Posterior vena cava (tissue), 2 donors: Measurements from ENCODE around the gene ANK2. TPM values are rescaled to one million over a fixed set of nuclear protein-coding genes. Genes with fewer than 3 reads are reported as not detected.

Source experiments
- DNase-seq: peaks from one replicate; pipeline ENCODE4 v3.0.0-alpha.2; 2020; ENCODE audit warnings: low spot score
- intact Hi-C, 2 donors: fragments of 100-400 bp; cut with DNase I; formaldehyde crosslinking; loops; one replicate each; pipeline versions ENCODE4 v1.14.1 to v1.14.2; 2022 to 2023
- microRNA-seq, 2 donors: library from miRNA; unstranded; fragments of <30 nt; microRNA quantifications; one replicate each; pipeline ENCODE4 v1.2.0, GENCODE V29; 2020 to 2021; ENCODE audit warnings: borderline microRNAs expressed in 2 of 2
- total RNA-seq, 2 donors: library from RNA; stranded (reverse); fragmentation: NEBNext Ultra II Directional; extraction: Animal tissue kit (Norgen Biotek cat#: 25700); gene quantifications; one replicate each; pipeline ENCODE4 v1.2.1, GENCODE V29; 2021
- donor health status: DM: yes; HTN: yes; CAD: no.
- donor health status: DM: yes; HTN: yes; CAD: no.

Gene ANK2
- total RNA-seq, 2 donors from 2014 or later: 161 to 163 TPM

DNA sequence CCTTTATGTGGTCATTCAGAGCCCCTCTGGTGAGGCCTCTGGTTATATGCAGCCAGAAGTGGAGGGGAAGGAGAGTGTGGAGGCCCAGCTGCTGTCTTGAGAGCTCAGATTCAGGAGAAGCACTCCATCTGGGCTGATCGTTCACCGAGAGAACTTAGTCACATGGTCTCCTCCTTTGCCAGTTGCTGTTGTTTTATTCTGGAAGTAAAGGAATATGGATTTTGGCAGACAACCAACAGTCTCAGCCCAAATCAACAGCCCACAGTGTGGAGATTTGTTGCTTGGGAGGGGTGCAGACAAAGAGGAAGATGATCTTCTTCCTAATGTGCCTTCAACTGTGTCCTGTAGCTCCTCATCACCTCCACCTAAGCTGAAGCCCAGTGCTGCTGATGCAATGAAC lies 355.4 kb downstream of the ANK2 start:
- intact Hi-C loops: loop anchor here in 1 of 2 donors (10.0 kb wide), 1 partner anchor 290 kb away; no protein-coding TSS in a partner anchor
- no peak for DNase-seq

DNA sequence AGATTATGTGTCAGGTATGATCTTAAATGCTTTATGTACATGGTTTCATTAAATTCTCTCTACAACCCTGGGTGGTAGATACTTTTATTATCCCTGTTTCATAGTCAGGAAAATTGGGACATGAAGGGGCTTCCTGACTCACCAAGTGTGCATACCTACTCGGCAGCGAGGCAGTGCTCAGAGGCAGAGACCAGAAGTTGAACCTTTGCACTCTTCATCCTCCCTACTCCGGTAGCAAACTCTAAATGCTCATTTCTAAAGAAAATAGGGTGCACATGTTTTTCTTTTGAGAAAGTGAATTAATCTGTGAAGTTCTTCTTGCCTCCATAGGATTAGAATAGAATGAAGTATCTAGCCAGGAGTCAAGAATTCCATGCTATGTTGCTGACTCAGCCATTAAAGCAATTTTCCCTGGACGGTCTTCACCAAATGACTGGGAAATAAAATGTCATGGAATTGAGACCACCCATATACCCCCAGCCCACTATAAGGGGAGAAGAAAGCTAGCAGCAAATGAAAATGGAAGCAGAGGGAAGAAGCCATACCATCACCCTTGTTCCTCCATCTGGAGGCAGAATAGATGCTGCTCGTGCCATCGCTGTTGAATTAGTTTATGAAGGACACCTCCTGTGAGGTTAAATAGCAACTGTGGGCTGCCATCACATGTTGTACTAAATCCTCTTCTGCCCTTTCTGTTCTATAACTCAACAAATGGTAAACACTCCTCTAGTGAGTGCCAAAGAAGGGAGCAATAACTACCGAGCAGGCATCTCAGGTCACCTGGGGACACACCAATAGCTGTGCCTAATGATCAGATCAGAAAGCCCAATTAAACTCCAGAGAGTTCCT lies 356.6 kb downstream of the ANK2 start:
- no peak for DNase-seq

DNA sequence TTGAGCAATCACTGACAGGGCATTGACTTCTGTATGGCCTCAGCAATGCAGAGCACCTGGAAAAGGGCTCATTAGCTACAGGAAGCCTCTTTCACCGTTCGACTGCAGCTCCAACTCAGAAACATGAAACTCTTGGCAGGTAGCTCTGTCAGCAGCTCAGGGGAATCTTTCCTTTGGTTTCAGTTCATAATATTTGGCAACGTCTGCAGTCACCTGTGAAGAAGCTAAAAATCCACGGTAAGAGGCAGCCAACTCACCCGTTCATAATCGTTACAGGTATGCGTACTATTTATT lies 357.2 kb downstream of the ANK2 start:
- intact Hi-C loops: loop anchor here in 1 of 2 donors (10.0 kb wide), 1 partner anchor 288 kb away; no protein-coding TSS in a partner anchor
- DNase-seq: no peak

More for the DNA sequence above, 356.6 kb downstream of the ANK2 start:
- intact Hi-C loops: loop anchor here in 1 of 2 donors (10.0 kb wide), 1 partner anchor 289 kb away; no protein-coding TSS in a partner anchor

DNA sequence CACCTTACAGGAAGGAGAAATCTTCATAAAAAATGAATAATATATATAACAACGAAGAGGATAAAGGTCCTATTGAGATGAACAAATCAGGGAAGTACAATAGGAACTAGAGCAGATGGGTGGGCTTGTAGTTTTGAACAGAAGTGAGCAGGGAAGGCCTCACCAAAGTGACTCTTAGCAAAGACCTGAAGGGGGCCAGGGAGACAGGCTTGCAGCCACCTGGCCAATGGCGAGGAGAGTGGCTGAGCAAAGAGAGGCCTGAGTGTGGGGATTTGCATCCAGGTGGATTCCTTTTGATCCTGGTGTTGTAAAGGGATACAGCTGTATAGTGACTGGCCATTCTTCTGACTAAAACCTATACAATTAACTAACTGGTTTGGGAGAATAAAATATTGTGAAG lies 358.0 kb downstream of the ANK2 start:
- intact Hi-C loops: loop anchor here in 1 of 2 donors (10.0 kb wide), 1 partner anchor 287 kb away; no protein-coding TSS in a partner anchor
- DNase-seq: no peak

DNA sequence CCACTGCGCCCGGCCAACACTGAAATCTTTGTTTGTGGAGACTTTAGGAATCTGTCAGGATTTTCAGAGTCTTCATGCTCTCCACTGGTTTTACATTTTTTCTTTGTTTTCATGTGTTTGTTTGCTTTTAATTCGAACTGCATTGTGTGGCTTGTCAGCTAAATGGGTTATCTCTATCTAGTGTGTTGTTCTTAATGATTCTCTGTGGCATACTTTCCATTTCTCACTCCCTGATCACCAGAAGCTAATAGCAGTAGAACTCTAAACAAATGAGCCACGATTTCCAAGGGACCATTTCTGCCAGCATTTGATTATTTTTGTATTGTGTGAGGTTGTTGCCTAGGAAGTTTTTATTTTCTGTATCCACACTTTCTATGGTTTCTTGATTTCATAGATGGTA lies 359.7 kb downstream of the ANK2 start:
- no peak for DNase-seq
- intact Hi-C loops: loop anchor here in 1 of 2 donors (10.0 kb wide), 1 partner anchor 286 kb away; no protein-coding TSS in a partner anchor

DNA sequence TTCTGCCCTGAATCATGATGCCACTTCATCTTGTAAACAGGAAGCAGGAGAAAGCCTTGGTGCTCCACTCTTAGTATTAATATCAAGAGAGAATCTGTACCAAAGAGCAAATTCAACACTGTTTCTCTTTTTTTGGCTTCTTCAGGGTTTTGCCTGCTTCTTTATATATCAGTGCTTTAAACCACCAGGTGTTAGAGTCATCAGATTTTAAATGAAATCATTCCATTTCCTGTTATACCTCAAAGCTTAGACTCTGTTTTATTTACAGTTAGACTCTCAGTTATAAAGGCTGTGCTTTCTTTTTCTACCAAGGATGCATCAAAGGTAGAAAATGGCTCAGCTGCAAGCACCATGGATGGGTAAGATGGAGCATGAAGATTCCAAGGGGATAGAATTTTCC lies 361.2 kb downstream of the ANK2 start:
- intact Hi-C loops: no loop called here
- DNase-seq: no peak

DNA sequence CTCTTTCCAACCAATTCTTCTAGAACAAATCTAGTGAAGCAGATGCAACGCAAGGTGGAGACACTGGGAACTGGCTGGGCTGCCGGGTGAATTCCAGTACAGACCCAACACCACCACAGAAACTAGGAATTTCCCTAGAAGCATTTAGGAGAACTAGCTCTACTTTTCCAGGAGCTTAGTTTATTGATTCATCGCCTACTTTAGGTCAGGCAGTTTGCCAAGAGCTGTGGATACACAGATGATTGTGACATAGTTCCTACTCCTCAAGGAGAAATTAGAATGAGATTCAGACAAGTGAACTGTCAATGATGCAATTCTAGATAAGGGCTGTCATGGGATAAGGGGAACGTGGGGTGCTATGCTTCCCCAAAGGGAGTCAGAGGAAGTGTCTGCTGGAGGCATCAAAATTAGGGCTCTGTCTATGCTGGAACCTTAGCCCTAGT lies 362.1 kb downstream of the ANK2 start:
- no peak for DNase-seq
- intact Hi-C loops: no loop called here

DNA sequence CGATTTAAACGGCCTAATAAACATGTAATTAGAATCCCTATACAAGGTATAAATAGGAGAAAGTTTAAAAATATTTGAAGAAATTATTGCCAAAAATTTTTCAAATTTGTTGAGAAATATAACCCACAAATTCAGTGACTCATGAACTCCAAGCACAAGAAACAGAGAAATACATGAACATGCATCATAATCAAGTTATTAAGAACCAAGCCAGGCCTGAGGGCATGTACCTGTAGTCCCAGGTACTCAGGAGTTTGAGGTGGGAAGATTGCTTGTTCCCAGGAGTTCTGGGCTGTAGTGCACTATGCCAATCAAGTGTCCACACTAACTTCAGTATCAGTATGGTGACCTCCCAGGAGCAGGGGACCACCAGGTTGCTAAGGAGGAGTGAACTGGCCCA lies 370.2 kb downstream of the ANK2 start:
- DNase-seq: no peak
- intact Hi-C loops: no loop called here

DNA sequence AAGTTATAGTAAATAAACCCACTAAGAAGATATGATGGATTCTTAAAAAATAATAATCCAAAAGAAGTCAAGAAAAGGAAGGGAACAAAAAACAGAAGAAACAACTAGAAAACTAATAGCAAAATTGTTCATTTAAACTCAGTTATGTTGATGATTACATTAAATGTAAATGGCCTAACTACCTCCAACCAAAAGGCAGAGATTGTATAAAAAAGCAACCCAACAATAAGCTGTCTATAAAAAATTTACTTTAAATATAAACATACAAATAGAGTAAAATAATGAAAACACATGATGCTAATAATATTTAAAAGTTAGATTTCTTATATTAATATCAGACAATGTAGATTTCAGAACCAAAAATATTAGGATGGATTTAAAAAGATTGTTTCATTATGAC lies 371.5 kb downstream of the ANK2 start:
- intact Hi-C loops: no loop called here
- no peak for DNase-seq

DNA sequence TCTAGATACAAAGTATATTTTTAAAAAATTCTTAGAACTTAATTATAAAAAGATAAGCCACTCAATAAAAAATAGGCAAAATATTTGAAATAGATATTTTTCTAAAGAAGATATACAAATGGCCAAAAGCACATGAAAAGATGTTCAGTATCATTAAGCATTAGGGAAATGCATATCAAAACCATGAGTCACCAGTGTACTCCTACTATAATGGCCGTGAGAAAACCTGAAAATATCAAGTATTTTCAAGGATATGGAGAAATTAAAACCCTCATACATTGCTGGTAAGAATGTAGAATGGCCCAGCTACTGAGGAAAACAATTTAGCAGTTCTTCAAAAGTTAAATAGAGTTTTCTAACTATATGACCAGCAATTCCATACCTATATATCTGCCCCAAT lies 374.2 kb downstream of the ANK2 start:
- intact Hi-C loops: no loop called here

DNA sequence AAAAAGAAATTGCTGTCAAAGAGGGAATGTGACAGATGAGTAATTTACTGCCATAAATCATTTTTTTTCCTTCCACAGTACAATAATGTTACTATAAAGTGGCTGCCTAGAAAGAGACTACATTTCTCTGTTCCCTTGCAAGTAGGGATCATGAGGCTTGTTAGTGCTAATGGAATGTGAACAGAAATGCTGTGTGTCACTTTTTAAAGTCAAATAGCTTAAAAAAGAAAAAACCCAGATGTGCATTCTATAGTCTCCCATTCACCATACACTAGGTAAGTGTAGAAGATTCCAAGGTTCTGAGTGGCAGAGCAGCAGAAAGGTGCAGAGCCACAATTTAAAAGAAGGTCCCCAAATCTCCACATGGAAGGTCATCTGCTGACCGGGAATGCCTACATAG lies 383.7 kb downstream of the ANK2 start:
- DNase-seq: no peak
- intact Hi-C loops: no loop called here

More for the DNA sequence above, 374.2 kb downstream of the ANK2 start:
- DNase-seq: no peak

Small RNA genes within 50 kb of the gene (microRNA-seq; reads per million reads assigned to microRNA genes)
- 0.65 to 1.0 reads per million in 2 donors for gene MIR1243
- gene MIR8082: 0 reads per million in 2 donors
